Measurements from ENCODE around the gene TMEM163. TPM values are rescaled to one million over a fixed set of nuclear protein-coding genes. Genes with fewer than 3 reads are reported as not detected.
"Not testable (repeated sequence)": the region's sequence is repeated elsewhere in the genome, so short reads cannot be mapped to it uniquely, and the experiment has no call there.

The TMEM163 gene
- total RNA-seq, 2 experiments from 2014 or later, result 0.08 to 0.10 TPM

DNA sequence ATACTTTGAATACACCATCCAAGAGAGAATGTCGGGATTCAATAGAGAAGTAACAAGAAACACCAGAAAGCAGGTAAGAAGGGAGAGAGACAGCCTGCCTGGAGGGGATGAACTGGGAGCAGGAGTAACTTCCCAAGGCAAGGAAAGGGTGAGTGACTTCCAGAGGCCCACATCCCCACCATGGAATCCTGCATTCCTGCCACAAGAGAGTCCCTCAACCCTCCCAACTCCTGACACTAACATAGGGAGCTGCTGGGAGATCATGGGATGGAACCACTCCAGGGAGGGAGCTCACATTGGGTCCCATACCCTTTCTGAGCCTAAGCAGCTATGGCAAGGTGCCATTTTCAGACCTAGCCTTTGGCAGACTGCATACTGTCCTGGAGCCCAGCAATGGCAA is 5.5 kb upstream of the TMEM163 start:
- CTCF ChIA-PET, result no interaction called here
- POLR2A ChIA-PET, result no interaction called here

DNA sequence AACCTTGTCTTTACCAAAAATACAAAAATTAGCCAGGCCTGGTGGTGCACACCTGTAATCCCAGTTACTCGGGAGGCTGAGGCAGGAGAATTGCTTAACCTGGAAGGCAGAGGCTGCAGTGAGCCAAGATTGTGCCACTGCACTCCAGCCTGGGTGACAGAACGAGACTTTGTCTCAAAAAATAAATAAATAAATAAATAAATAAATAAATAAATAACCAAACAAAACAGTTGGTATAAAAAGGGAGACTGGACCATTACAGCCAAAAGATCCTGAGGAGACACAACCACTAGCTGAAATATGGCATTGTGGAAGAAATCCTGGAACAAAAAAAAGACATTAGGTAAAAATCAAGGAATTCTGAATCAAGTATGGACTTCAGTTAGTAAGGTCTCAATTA is 4.9 kb upstream of the TMEM163 start:
- CTCF ChIA-PET, result not testable (repeated sequence)

DNA sequence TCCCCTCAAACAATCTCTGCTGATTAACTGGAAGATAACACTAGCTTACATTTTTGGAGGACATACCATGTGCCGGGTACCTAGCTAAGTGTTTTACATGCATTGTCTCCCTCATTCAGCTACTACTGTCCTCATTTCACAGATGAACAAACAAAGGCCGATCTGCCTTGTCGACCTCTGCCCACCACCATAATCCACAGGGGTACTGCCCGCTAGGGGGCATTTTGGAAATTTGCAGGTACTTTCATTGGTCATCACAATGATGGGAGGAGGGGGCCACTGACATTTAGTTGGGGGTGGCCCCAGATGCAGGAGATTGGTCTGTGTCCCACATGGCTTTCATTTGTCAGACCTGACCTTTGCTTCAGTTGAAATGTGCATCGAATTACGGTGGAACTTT is 3.9 kb upstream of the TMEM163 start:
- CTCF ChIA-PET, result no interaction called here
- POLR2A ChIA-PET, result no interaction called here

More for the DNA sequence above, 4.9 kb upstream of the TMEM163 start:
- POLR2A ChIA-PET, result not testable (repeated sequence)

DNA sequence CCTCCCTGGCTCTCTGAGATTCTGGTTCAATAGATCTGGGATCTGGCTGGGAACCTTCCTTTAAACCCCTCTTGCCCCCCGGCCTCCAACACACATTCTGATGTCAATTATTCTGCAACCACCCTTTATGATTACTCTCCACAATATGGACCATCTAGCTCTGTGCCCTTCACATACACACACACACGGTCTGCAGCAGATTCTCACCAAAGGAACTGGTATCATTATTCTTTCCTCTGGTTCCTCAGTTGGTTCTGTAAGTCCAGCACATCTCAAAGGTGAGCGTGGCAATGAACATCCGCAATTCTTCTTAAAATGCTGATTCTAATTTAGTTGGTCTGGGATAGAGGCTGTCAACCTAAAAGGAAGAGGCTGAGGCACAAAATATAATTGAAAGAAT is 2.8 kb upstream of the TMEM163 start:
- POLR2A ChIA-PET, result no interaction called here

DNA sequence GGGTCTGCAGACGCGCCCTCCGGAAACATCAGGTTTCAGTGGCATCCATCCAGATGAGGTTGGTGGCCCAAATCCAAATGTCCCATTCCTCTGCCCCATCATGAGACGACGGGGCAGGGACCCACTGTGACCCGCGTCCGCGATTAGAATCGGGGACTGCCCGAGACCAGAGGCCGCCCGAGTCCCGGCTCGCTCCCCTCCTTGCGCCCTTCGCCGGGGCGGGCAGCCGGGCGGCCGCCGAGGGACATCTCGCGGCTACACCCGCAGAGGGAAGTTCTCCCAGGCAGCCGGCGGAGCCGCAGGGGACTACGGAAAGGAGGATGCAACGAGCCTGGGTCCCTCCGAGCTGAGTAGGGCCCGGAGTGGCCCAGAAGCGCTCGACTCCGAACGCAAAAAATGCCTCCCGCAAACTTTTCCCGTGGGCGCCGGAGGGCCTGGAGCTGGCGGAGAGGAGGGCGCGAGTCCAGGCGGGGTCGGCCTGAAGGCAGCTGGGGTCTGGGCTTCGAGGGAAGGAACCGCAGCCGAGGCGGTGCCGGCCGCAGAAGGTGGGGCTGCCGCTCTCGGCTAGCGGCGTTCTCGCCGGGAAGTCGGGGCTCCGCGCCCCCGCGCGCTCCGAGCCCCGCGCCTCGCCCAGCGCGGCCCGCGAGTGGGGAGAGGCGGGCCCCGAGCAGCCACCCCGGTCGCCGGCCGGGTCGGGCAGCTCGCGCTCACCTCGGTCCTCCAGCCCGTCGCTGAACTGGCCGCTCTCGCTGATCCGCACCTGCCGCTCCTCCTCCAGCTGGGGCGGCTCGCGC is 580 bp downstream of the TMEM163 start:
- ChIA-PET CTCF (no interaction called here), POLR2A (no interaction called here)

More for the DNA sequence above, 2.8 kb upstream of the TMEM163 start:
- CTCF ChIA-PET, result no interaction called here

DNA sequence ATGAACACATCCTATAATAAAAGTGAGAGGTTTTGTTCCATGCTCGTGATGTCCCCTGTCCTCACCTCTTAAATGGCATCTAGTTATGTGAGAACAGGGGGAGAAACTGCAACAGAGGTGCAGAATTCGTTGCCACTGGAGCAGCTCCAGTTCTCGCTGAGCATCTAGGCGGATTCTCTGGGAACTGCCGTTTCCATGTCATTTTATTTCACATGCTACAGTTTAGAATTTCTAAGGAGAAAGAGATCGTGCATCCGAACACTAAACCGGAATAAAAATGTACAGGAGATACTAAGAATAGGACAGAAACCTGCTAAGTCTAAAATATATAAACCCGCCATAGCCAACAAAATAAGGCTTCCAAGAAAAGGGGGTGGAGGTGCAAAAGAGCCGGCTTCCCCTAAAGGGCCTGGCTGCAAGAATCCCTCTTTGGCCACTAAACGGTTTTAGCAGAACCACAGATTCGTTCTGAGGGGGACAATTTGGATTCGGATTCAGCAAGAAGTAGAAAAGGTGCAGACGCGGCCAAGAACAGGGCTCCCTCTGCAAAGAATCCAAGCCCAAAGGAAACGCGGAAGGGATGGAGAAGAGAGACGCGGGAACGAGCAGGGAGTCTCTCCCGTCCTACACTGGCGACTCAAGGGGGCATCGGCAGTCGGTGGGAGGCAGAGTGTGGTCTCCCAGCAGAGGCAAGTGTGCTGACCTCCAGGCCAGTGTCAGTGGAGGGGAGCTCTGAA is 1.3 kb downstream of the TMEM163 start:
- POLR2A ChIA-PET, result no interaction called here
- CTCF ChIA-PET, result no interaction called here

DNA sequence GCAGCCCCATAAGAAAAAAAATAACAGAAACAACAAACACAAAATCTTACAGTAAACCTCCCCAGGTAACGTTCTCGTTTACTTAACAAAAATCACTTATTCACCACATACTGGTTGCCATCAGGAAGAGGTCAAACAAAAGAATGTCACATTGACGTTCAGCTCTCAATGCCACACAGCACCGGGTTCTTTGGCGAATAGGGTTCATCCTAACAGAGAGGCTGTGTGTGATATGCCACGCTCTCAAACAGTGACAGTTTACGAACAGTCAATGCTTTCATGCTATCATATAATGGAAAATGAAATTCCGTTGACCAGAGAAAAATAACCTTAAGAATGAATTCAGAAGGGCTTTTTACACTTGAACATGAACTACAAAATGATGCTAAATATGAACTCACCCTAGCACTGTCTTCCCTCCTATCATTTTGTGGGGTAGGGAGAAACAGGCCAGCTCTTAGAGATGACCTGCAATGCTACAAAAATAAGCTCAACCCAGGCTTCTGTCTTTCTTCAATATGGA is 2.0 kb downstream of the TMEM163 start:
- POLR2A ChIA-PET, result no interaction called here
- CTCF ChIA-PET, result no interaction called here

DNA sequence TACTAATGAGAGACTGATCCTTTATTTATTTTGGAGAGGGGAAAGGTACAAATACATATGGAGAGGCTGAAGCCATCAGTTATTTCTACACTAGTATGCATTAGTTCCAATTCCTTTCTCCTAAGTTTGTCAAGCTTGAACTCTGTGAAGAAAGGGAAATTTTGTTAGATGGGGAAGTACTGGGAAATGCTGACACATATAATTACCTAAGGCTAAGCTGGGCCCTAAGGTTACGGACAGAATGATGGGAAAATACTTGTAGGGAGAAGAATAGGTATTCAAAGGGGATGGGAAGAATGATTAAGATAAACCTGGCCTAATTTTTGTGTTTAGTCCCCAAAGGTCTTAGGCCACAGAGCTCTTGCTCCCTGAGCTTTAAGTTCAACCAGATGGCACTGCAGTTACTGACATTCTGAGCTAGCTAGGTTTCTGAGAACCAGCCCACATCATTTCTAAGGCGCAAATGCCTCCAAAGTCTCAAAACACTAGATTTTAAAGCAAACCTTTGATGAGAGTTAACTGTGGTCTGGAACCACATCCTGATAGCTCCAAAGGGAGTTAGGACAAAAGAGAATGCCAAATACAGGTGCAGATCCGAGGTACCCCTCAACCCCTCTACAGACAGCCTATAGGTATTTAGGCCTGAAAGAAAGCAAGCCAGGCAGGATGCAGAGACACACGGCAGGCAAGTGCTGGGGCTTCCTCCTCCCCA is 2.7 kb downstream of the TMEM163 start:
- POLR2A ChIA-PET, result no interaction called here
- CTCF ChIA-PET, result no interaction called here

DNA sequence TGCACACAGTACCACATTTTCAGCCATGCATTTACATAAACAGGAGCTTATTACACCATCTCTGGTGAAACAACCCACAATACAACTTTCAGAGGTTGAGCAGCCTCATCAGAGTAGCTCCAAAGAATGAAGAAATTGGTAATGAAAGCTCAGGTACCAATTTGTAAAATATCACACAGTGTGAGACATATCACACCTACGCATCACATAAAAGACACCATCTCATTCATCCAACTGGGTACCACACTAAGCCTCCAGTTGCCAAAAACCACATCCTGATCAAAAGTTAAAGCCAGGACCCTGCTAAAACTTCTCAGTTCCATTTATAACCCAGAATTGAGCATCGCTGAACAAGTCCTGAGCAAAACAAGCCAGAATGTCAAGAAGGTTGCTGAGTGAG is 4.6 kb downstream of the TMEM163 start:
- ChIA-PET CTCF (interaction anchor here (1.3 to 1.4 kb wide), 2 partner anchors 10 to 46 kb away, joined by 3 read pairs; no protein-coding TSS in a partner anchor), POLR2A (no interaction called here)

DNA sequence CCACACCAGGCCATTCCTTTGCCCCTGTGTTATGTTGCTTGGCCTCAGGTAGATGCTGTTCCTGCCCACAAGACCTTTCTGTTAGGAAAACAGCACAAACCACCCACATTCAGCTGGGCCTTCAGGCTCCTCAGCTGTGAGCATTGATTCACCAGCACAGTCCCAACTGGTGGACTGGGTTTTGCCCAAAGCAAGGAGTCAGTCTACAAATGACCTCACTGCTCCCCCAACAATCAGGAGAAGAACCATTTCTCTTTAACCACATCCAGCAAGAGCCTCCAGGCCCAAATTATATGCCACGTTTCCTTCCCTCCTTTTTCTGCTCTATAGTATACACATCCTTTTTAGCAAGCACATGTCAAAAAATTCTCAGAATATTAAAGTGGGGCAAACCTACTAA is 5.2 kb downstream of the TMEM163 start:
- ChIA-PET POLR2A (no interaction called here), CTCF (interaction anchor here (1.3 kb wide), 1 partner anchor 45 kb away, joined by 3 read pairs; no protein-coding TSS in a partner anchor)

DNA sequence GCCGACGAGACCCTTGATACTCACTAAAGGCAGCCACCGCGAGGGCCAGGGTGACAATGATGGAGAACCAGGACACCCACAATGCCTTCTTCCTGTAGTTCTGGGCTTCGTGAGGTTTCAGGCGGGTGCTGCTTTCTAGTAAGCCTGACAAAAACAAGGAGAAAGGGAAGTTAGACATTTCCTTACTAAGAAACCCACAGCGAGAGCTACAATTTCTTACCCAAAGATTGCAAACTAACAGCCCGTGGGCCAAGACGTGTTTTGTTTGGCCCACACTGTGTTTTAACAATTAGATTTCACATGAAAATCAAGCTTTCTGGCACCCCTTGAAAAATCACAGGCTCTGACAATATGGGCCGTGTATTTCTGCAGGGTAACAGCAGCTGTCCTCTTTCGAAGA is 5.6 kb downstream of the TMEM163 start:
- CTCF ChIA-PET, result interaction anchor here (1.3 kb wide), 1 partner anchor 44 kb away, joined by 3 read pairs; no protein-coding TSS in a partner anchor
- POLR2A ChIA-PET, result no interaction called here

DNA sequence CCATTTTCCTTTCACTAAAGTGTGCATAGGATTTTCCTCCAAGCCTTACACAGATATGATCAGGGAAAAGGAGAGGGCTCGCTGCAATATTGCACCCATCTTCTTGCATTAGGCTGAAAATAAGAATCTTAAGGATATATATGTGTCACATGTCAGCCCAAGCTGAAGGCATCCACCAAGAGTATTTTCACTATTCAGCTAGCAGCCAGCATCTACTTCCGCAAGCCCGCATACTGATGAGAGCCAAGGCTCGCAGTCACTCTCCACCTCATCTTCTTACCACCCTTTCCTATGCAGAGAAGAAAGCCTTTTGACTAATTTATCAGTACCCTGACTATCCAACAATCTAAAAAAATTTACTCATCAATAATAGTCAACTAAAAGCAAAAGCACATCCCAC is 6.1 kb downstream of the TMEM163 start:
- ChIA-PET POLR2A (no interaction called here), CTCF (no interaction called here)

DNA sequence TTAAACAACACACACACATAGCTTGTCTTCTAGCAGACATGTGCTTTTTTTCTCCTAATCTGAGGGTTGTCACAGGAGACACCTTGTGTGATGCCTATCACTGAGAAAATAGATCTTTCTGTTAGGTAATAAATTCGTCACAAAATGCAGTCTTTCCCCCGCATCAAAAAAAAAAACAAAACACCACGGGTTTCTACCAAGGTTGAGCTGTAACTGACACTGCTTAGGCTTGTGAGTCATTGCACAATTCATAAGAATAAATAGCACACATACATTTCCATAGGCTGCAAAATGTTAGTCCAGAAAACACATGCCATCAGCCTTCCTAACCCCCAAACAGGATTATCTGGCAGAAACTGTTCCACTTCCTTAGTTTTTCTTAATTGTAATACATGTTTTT is 6.5 kb downstream of the TMEM163 start:
- ChIA-PET CTCF (no interaction called here), POLR2A (no interaction called here)

DNA sequence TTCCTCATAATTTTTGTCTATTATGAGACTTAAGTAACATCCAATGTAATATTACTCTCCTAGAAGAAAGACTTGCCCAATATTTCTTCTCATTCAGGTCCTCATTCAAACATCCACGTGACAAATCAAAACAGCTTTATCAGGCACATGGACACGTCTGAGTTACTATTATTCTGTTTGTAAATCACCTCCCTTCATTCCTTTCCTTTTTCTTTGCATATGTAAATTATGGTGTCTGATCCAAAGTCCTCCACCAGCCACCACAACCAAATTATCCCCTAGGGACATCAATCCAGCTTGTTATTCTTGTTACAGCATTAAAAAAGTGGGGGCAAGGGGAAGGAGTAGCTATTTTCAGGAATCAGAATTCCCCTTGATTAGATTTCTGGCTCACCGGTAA is 7.1 kb downstream of the TMEM163 start:
- ChIA-PET CTCF (no interaction called here), POLR2A (no interaction called here)

DNA sequence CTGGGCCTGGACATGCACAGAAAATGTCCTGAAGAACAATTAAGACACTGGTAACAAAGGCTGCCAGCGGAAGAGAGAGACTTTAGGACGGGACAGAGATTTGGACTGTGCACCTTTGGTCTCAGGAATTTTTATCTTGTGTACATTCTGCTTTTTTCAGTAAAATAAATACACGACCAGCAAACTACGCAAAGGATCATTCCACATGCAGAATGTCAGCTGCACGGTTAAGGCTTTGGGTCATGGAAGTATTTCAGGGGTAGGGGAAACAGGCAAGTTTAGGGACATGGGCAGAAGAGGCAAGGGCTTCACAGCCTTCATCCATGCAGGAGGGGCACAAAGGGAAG is 11.5 kb downstream of the TMEM163 start:
- ChIA-PET POLR2A (no interaction called here), CTCF (no interaction called here)

DNA sequence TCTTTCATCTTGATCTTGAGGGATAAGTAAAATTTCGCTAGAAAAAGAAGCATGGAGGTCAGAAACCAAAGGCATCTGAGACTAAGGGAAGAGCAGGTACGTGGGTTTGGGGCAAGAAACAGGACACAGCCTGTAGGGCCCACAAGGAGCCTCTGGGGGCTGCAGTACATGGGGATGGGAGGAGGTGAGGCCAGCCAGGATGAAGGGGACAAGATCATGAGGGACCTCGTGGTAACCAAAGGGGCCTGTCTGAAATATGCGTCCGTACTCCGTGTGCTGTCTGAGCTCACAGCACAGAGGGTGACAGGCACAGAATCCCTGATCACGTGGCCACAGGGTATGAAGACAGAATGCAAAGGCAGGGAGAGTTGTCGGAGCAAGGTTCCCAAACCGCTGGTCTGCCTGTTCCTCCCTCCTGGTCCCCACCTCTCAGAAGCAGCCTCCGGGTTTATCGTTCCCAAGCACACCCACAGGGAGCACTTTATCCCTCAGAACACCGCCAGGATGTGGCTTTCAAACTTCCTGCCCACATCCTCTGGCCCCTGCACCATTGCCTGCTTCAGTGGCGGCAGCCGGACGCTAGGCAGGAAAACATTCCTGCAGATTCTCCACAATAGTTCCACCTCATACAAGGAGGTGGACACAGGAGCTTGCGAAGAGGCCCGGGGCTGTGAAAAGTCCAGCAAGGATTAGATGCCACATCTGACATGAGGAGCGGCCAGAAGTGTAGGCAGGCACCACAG is 12.0 kb downstream of the TMEM163 start:
- POLR2A ChIA-PET, result no interaction called here
- CTCF ChIA-PET, result no interaction called here

DNA sequence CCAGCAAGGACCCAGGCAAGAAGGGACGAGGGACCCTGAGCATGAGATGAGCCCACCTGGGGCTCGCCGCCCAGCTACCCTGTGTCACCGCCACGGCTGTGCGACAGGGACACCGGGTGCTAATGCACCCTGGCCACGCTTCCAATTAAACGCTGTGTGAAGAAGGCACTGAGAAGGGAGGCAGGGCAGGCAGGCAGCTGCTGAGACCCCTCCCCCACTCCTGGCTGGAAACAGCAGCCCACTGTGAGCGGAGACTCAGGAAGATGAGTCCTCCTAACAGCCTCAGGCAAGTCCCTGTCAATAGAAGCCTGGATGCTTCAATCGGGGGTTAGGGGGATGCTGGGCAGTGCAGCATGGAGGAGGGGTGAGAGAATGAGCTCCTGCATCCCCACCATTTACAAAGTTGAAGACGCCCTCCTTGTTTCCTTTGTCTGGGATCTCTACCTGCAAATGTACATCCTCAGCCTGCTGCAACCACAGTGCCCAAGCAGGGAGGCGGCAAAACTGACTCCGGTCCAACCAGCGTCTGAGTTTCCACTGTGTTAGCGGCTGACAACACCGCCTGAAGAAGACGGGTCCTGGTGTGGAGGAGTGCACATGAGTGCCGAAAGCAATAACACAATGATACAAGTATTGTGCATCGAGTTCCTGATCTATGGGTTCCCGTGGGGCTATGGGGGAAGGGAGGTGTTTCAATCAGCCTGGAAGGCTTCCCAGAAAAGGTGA is 12.8 kb downstream of the TMEM163 start:
- CTCF ChIA-PET, result no interaction called here

DNA sequence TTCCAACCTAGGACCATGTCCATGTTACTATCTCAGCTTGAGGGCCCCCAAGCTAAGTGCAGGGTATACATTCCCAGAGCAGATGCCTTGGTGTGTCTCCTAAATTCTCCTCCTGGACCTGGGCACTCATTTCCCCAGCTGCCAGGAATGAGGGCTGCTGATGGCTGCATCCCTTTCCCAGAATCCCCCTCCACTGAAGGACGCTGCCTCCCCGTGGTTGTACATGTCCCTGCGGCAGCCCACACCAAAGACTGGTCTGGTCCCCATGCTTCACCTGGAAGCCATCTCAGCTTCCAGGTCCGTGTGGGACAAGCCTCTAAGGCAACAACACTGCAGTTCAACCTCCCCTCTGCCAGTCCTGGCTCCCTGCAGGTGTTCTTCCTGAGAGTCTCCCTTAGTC is 14.6 kb downstream of the TMEM163 start:
- CTCF ChIA-PET, result interaction anchor here (1.0 to 2.0 kb wide), 2 partner anchors 10 to 33 kb away, joined by 3 to 4 read pairs; no protein-coding TSS in a partner anchor
- POLR2A ChIA-PET, result no interaction called here

More for the DNA sequence above, 12.8 kb downstream of the TMEM163 start:
- POLR2A ChIA-PET, result no interaction called here

DNA sequence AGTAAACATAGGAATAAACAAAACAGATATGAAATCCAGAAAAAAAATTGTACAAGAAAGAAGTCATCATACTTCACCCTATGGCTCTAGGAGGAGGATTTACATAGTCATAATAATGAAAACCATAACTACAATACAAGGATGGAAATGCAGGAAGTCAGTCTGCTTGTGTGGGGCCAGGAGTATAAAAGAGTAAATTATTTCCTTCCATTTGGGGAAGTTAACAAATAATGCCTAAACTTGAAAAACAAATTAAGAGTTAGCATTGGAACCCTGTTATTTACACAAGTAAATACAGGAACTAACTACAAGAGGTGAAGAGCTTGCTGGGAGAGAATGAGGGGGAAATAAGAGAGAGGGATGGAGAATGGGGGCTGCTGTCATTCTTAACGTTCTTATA is 15.4 kb downstream of the TMEM163 start:
- ChIA-PET POLR2A (no interaction called here), CTCF (interaction anchor here (0.5 to 2.0 kb wide), 3 partner anchors 33 to 517 kb away, joined by 3 to 6 read pairs (median 4); no protein-coding TSS in a partner anchor)

Measured in activated CD8-positive, alpha-beta memory T cell treated with anti-CD3 and anti-CD28 coated beads for 36 hours (primary cell).